Endodermal cell (in vitro differentiated cells): Measurements from ENCODE around the gene MYOM1. TPM values are rescaled to one million over a fixed set of nuclear protein-coding genes. Genes with fewer than 3 reads are reported as not detected.

Experiments used
- DNase-seq: peaks from one replicate; pipeline ENCODE4 v3.0.0-alpha.2; 2017
- H3K27ac ChIP-seq: 2 replicates; pipeline ENCODE4 v1.5.1; 2013; ENCODE audit warnings: mild to moderate bottlenecking, low read depth, low read length, moderate library complexity
- H3K27me3 ChIP-seq: 2 replicates; pipeline ENCODE4 v1.6.1; 2013; ENCODE audit warnings: mild to moderate bottlenecking, low read length, moderate library complexity; ENCODE audit not compliant: insufficient read depth, control insufficient read depth, poor library complexity, severe bottlenecking
- H3K36me3 ChIP-seq: 2 replicates; pipeline ENCODE4 v1.7.0; 2013; ENCODE audit warnings: mild to moderate bottlenecking, low read length, moderate library complexity; ENCODE audit not compliant: control insufficient read depth, insufficient read depth
- H3K4me1 ChIP-seq: one replicate; pipeline ENCODE4 v1.7.0; 2013; ENCODE audit warnings: low read length; ENCODE audit not compliant: control insufficient read depth, insufficient read depth
- H3K4me3 ChIP-seq: 2 replicates; pipeline ENCODE4 v1.5.1; 2013; ENCODE audit warnings: mild to moderate bottlenecking, low read length, moderate library complexity
- H3K9ac ChIP-seq: 2 replicates; pipeline ENCODE4 v1.6.1; 2013; ENCODE audit warnings: mild to moderate bottlenecking, low read length, moderate library complexity; ENCODE audit not compliant: poor library complexity, severe bottlenecking; ENCODE audit errors: extremely low read depth
- H3K9me3 ChIP-seq: 2 replicates; pipeline ENCODE4 v1.6.1; 2013; ENCODE audit warnings: mild to moderate bottlenecking, low read length, moderate library complexity; ENCODE audit not compliant: control insufficient read depth
- H3K27ac Mint-ChIP-seq: 2 replicates; pipeline ENCODE4 v1.8.0; 2020; ENCODE audit warnings: mixed read lengths
- H3K27me3 Mint-ChIP-seq: 2 replicates; pipeline ENCODE4 v1.8.0; 2021; ENCODE audit warnings: mild to moderate bottlenecking, mixed read lengths; ENCODE audit not compliant: insufficient read depth
- H3K36me3 Mint-ChIP-seq: 2 replicates; pipeline ENCODE4 v1.8.0; 2020; ENCODE audit warnings: low read depth, mixed read lengths
- H3K4me1 Mint-ChIP-seq: 2 replicates; pipeline ENCODE4 v1.8.0; 2020; ENCODE audit warnings: mixed read lengths
- H3K4me3 Mint-ChIP-seq: 2 replicates; pipeline ENCODE4 v1.8.0; 2020; ENCODE audit warnings: mild to moderate bottlenecking, moderate library complexity, mixed read lengths
- H3K9me3 Mint-ChIP-seq: 2 replicates; pipeline ENCODE4 v1.8.0; 2020; ENCODE audit warnings: mild to moderate bottlenecking, mixed read lengths
- CTCF ChIP-seq: fragments of 200-600 bp; sonication (generic); conservative IDR thresholded peaks from 2 replicates; pipeline ENCODE4 v1.5.0; 2021; ENCODE audit warnings: antibody characterized with exemption, mild to moderate bottlenecking
- WGBS, 2 experiments: methylation state at CpG; one replicate each; pipeline versions ENCODE4 v1.1.5 to v1.1.7; 2013; ENCODE audit warnings: missing lambda C conversion rate in 2 of 2, mixed read lengths in 1 of 2; ENCODE audit not compliant: insufficient coverage in 1 of 2, insufficient read length in 1 of 2; 5-methylcytosine and 5-hydroxymethylcytosine counted together
- total RNA-seq, 2 donors: library from RNA; stranded (reverse); fragmentation: NEBNext Ultra II Directional in 1 of 2; extraction: Animal tissue kit (Norgen Biotek cat#: 25700) in 1 of 2; gene quantifications; 2 replicates in 1 of 2; 3 replicates in 1 of 2; pipeline ENCODE4 v1.2.1, GENCODE V29; 2021

The MYOM1 gene
- total RNA-seq, 2 donors from 2014 or later: 0.49 to 0.88 TPM

DNA sequence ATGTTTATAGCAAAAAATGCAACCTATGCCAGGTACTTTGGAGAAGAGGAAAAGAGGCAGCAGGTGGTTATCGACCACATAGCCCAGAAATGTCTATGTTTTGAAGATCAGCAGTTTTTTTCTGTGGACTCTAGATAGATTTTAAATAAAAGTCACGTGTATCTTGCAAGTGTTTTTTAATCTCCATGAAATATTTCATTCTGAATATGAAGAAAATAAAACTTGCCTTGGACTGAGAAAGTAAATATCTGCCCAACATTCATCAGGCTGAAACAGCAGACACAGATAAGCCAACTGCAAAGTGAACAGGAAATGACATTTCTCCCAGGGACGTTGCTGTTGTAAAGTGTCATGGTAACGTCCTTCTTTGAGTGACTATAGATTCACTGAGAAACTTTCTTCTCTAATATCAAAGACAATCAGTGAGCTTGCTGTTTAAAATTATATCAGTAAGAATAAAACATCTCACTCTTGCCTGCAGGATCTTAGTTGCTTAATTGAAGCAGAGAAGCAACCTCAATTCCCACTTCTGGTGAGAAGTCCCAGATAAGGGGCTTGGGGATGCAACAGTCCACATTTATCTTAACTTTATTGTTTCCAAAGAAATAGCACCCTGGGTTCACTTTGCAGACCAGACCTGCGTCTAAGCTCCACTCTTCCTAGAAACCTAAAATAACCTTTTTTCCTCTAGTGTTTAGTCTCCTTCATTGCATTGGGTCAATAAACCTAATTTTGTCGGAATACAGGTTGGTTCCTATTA is 6.3 kb downstream of the MYOM1 start:
- Histone ChIP-seq H3K4me1 (peaks cover 13% of the 10 kb centered on the region), H3K9ac (no peak overlapping the region), H3K4me3 (no peak overlapping the region), H3K27me3 (no peaks in the 10 kb centered on the region), H3K27ac (no peak overlapping the region), H3K36me3 (no peaks in the 10 kb centered on the region), H3K9me3 (peaks cover 16% of the 10 kb centered on the region)
- TF ChIP-seq CTCF: no peak
- no peak overlapping the region for H3K27ac Mint-ChIP-seq
- no peaks in the 10 kb centered on the region for H3K36me3 Mint-ChIP-seq
- WGBS, 2 experiments: 83 to 97% methylated on average over 3 to 5 of the region's 6 CpGs
- peaks cover 27% of the 10 kb centered on the region for H3K4me1 Mint-ChIP-seq
- no peak overlapping the region for H3K4me3 Mint-ChIP-seq
- H3K27me3 Mint-ChIP-seq: no peaks in the 10 kb centered on the region
- no peak for DNase-seq
- no peaks in the 10 kb centered on the region for H3K9me3 Mint-ChIP-seq

DNA sequence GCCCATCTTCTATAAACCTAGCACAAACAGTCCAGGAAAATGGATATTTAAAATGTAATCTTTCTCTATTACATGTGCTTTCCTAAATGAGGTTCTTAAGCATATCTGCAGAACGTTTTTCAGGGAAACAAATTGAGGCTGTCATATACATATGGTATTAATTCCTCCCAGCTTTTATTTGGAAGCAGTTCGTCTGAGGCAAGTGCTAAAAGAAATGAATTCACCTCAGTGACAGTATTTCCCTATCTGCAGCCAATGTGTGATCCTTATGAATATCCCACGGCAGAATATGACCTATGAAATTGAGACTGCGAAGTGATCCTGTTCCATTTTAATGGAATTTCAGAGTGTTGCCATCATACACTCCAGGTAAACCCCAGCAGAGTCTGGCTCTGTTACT is 7.1 kb downstream of the MYOM1 start:
- no peak for DNase-seq
- H3K27me3 ChIP-seq: no peaks in the 10 kb centered on the region
- peaks cover 8% of the 10 kb centered on the region for H3K4me1 ChIP-seq
- H3K36me3 Mint-ChIP-seq: no peaks in the 10 kb centered on the region
- no peak for TF ChIP-seq CTCF
- H3K4me3 Mint-ChIP-seq: no peak overlapping the region
- H3K36me3 ChIP-seq: no peaks in the 10 kb centered on the region
- no peak overlapping the region for H3K4me3 ChIP-seq
- H3K27ac ChIP-seq: no peak overlapping the region
- WGBS, 2 experiments: 88 to 100% methylated on average over 4 of the region's 4 CpGs
- H3K4me1 Mint-ChIP-seq: peaks cover 19% of the 10 kb centered on the region
- H3K9me3 ChIP-seq: peaks cover 16% of the 10 kb centered on the region
- H3K27ac Mint-ChIP-seq: no peak overlapping the region
- no peaks in the 10 kb centered on the region for H3K27me3 Mint-ChIP-seq
- H3K9me3 Mint-ChIP-seq: no peaks in the 10 kb centered on the region
- H3K9ac ChIP-seq: no peak overlapping the region

GRCh38 chr18:3211236-3211992 is 8.4 kb downstream of the MYOM1 start:
- Histone ChIP-seq H3K4me3 (no peak overlapping the region), H3K9ac (no peak overlapping the region), H3K9me3 (peaks cover 7% of the 10 kb centered on the region), H3K27me3 (no peaks in the 10 kb centered on the region), H3K36me3 (no peaks in the 10 kb centered on the region), H3K27ac (no peak overlapping the region), H3K4me1 (peaks cover 4% of the 10 kb centered on the region)
- DNase-seq: no peak
- Mint-ChIP-seq H3K27me3 (no peaks in the 10 kb centered on the region), H3K4me1 (peaks cover 17% of the 10 kb centered on the region), H3K4me3 (no peak overlapping the region), H3K9me3 (no peaks in the 10 kb centered on the region), H3K36me3 (no peaks in the 10 kb centered on the region), H3K27ac (no peak overlapping the region)
- TF ChIP-seq CTCF: no peak
- WGBS, 2 experiments: 93% methylated on average over 4 to 5 of the region's 5 CpGs
